Cardiac fibroblast (primary cell): ENCODE results near the gene RNF187.

Experiments
- DNase-seq, 2 donors: peaks; one replicate each; pipeline versions ENCODE4 v3.0.0 to v3.0.0-alpha.2; 2010; ENCODE audit warnings: low read depth in 2 of 2
- H3K4me3 ChIP-seq, 2 donors: replicated peaks in 1 of 2; 1 replicate in 1 of 2; 2 replicates in 1 of 2; pipeline ENCODE4 v1.5.1; 2011; ENCODE audit warnings: low read depth in 2 of 2, low read length in 2 of 2, mild to moderate bottlenecking in 2 of 2, moderate library complexity in 1 of 2
- CTCF ChIP-seq: IDR thresholded peaks from one replicate; pipeline ENCODE4 v1.5.1; 2011; ENCODE audit warnings: low read depth, mild to moderate bottlenecking, low read length, inconsistent platforms

Gene RNF187

GRCh38 chr1:228510101-228510802 is 23.1 kb downstream of the RNF187 start:
- no peak for TF ChIP-seq CTCF
- no peak for DNase-seq
- no peak overlapping the region for H3K4me3 ChIP-seq

- DNase-seq: no peak
- H3K4me3 ChIP-seq: no peak overlapping the region
- TF ChIP-seq CTCF: no peak
Measured at GRCh38 chr1:228510803-228511413, 23.7 kb downstream of the RNF187 start.

- TF ChIP-seq CTCF: no peak
- DNase-seq: no peak
Measured at GRCh38 chr1:228511546-228512445, 24.6 kb downstream of the RNF187 start.

GRCh38 chr1:228512781-228513198 is 25.6 kb downstream of the RNF187 start:
- H3K4me3 ChIP-seq: no peak overlapping the region
- DNase-seq: no peak
- no peak for TF ChIP-seq CTCF

More at GRCh38 chr1:228511546-228512445, 24.6 kb downstream of the RNF187 start:
- no peak overlapping the region for H3K4me3 ChIP-seq

GRCh38 chr1:228513236-228513900 is 26.2 kb downstream of the RNF187 start:
- DNase-seq: no peak
- no peak for TF ChIP-seq CTCF
- H3K4me3 ChIP-seq: no peak overlapping the region

- DNase-seq: no peak
- no peak overlapping the region for H3K4me3 ChIP-seq
- TF ChIP-seq CTCF: no peak
Measured at GRCh38 chr1:228514421-228514820, 27.2 kb downstream of the RNF187 start.
